BE2C (cell line): ENCODE measurements around the gene INTS11.

Source experiments
- DNase-seq: peaks from one replicate; pipeline ENCODE4 v3.0.0-alpha.2; 2020
- H3K27me3 ChIP-seq: fragments of 250-450 bp; sonication (Bioruptor Pico); 2 replicates; pipeline ENCODE4 v1.5.1; 2020; ENCODE audit warnings: mild to moderate bottlenecking
- H3K36me3 ChIP-seq: fragments of 250-450 bp; sonication (Bioruptor Pico); 2 replicates; pipeline ENCODE4 v1.5.1; 2020; ENCODE audit warnings: mild to moderate bottlenecking
- H3K4me1 ChIP-seq: fragments of 250-450 bp; sonication (Bioruptor Pico); 2 replicates; pipeline ENCODE4 v1.5.1; 2020
- H3K4me3 ChIP-seq: 2 replicates; pipeline ENCODE4 v1.5.1; 2011; ENCODE audit warnings: low read depth, low read length
- H3K9me3 ChIP-seq: fragments of 250-450 bp; sonication (Bioruptor Pico); 2 replicates; pipeline ENCODE4 v1.5.1; 2020
- CTCF ChIP-seq: IDR thresholded peaks from 2 replicates; pipeline ENCODE4 v1.5.1; 2012; ENCODE audit warnings: mild to moderate bottlenecking, low read depth, low read length

INTS11 gene

GRCh38 chr1:1299686-1300351 is 24.6 kb downstream of the INTS11 start:
- TF ChIP-seq CTCF, result peak; percentile 42
- Histone ChIP-seq H3K4me1 (peaks cover 20% of the 10 kb centered on the region), H3K36me3 (peaks cover 54% of the 10 kb centered on the region)

DNA sequence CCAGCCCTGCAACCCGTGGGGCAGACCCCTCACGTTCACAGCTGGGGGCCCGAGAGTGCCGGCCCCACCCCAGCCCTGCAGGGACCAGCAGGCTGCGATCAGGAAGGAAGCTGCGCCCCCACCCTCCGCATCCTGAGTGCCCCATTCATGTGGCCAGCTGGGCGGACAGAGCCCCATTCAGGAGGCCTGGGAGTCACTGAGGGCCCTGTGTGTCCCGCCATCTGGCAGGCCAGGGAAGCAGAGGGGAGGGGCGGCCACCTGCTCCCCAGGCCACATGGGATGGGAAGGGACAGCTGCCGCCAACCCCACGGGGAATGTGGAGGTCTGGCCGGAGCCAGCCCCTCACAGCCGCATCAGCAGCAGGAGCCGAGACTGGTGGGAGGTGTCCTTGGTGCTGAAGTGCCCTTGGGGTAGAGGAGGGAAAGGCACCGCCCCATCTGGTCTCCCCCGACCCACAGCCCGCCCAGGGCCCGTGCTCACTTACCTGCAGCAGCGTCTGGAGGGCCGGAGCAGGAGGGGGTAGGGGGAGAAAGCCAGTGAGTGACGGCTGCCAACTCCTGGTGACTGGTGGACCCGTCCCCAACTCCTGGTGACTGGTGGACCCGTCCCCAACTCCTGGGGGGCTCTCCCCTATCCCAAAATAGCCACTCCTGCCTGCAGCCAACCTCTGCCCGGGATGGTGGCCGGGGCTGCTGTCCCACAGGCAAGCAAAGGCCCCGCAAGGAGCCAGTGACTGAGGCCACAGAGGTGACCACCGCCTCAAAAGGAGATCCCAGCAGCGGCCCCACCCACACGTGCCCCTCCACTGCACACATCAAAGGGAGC is 25.4 kb downstream of the INTS11 start:
- Histone ChIP-seq H3K4me1 (peaks cover 16% of the 10 kb centered on the region), H3K4me3 (no peak overlapping the region), H3K27me3 (no peaks in the 10 kb centered on the region), H3K9me3 (no peaks in the 10 kb centered on the region), H3K36me3 (peaks cover 61% of the 10 kb centered on the region)
- peak; percentile 88 for DNase-seq
- no peak for TF ChIP-seq CTCF

More at GRCh38 chr1:1299686-1300351, 24.6 kb downstream of the INTS11 start:
- H3K9me3 ChIP-seq, result no peaks in the 10 kb centered on the region
- H3K4me3 ChIP-seq, result no peak overlapping the region
- DNase-seq, result no peak
- H3K27me3 ChIP-seq, result no peaks in the 10 kb centered on the region

GRCh38 chr1:1297802-1298424 is 26.5 kb downstream of the INTS11 start:
- TF ChIP-seq CTCF, result no peak
- Histone ChIP-seq H3K4me3 (no peak overlapping the region), H3K36me3 (peaks cover 68% of the 10 kb centered on the region), H3K4me1 (peaks cover 11% of the 10 kb centered on the region), H3K9me3 (no peaks in the 10 kb centered on the region), H3K27me3 (no peaks in the 10 kb centered on the region)
- no peak for DNase-seq

DNA sequence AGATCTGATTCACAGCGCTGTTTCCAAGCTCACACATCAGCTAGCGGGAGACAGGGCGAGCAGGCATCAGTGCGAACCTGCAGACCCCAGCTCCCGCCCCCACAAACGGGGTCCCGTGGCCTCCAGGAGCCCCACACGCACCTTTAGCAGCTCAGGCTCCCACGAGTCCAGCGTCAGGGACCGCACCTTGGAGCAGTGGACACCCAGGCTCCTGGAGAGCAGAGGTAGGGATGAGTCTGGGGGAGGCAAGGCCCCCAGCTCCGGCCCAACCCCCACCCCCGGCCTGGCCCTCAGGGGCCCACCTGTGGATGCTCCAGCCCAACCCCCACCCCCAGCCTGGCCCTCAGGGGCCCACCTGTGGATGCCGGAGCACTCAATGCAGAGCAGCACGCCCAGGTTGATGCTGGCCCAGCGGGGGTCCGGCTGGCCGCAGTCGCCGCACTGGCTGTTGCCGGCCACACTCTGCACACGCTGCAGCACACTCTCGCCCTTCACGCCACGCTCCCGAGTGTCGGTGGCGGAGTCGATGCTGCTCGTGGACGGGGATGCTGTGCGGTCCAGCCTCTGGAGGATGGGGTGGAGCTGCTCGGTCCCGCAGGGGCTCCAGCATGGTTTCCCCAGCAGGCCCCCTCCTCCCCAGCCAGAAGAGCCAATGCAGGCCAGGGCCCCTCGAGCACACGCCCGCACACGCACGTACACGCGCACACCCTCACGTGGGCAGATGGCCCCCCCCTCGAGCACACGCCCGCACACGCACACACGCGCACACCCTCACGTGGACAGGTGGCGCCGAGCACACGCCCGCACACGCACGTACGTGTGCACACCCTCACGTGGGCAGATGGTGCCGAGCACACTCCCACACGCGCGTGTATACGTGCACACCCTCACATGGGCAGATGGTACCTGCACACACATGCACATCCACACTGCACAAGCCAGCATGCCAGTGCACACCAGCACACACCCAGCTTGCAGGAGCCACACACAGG is 28.1 kb downstream of the INTS11 start:
- Histone ChIP-seq H3K27me3 (no peaks in the 10 kb centered on the region), H3K4me3 (no peak overlapping the region), H3K4me1 (peaks cover 17% of the 10 kb centered on the region), H3K36me3 (peaks cover 63% of the 10 kb centered on the region), H3K9me3 (no peaks in the 10 kb centered on the region)
- no peak for TF ChIP-seq CTCF
- DNase-seq, result no peak

DNA sequence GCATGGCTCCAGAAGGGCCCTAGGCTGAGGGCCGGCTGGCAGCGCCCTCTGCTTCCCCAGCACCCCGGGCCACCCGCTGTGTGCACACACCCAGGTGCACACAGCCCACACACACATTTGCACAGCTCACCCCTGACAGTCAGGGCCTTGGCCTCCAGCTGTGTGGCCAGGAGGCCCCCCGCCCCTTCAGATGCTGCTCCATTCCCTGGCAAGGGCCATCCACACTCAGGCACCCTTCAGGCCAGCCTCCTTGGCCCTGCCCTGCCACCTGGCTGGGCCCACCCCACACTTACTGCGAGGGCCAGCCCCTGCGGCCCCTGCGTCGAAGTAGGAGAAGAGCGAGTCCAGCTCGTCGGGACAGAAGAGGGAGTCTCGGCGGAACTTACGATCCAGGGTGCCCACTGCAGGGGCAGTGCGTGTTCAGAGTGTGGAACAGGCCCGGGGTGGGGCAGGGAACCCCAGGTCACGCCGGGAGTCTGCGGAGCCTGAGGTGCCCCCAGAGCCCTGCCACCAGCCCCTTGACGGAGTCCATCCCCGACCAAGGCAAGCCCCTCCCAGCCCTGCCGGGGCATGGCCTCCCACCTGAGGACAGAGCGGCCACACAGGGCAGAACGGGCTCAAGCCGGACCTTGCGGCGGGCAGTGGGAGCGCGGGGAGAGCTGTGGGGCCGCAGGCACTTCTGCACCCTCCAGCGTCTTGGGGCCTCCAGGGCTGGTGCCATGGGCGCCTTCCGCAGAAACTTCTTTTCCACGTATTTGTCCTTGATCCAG is 29.1 kb downstream of the INTS11 start:
- Histone ChIP-seq H3K27me3 (peaks cover 3% of the 10 kb centered on the region; the same call in 1 of the 2 replicates), H3K36me3 (peaks cover 57% of the 10 kb centered on the region), H3K4me3 (no peak overlapping the region), H3K4me1 (peaks cover 28% of the 10 kb centered on the region), H3K9me3 (no peaks in the 10 kb centered on the region)
- no peak for TF ChIP-seq CTCF
- DNase-seq, result no peak
